Panc1 (cell line): ENCODE results near the gene INPP5D. TPM values are rescaled to one million over a fixed set of nuclear protein-coding genes. Genes with fewer than 3 reads are reported as not detected.

Source experiments
- ATAC-seq: fragments of 200-7000 bp; cut with Tn5 transposase; 2 replicates; pipeline ENCODE4 v1.9.1; 2020; ENCODE audit warnings: mild to moderate bottlenecking, moderate library complexity
- BruUV-seq: library from RNA; stranded (reverse); fragments of 400-500 nt; replicated peaks from 2 replicates; lab custom pipeline; 2021; lab: Mats Ljungman, UMichigan
- CTCF ChIA-PET: fragments of 300-600 bp; sonication (Branson Sonifier 250); formaldehyde crosslinking; loops from one replicate; lab custom pipeline; 2022; ENCODE audit warnings: antibody characterized with exemption; lab: Charles Lee
- POLR2A ChIA-PET: fragments of 300-600 bp; sonication (Branson Sonifier 250); formaldehyde crosslinking; loops from one replicate; lab custom pipeline; 2022; ENCODE audit warnings: antibody characterized with exemption; lab: Charles Lee
- DNase-seq: peaks from one replicate; pipeline ENCODE4 v3.0.0-alpha.2; 2010; ENCODE audit warnings: low read depth, low spot score
- H3K27ac ChIP-seq: 2 replicates; pipeline ENCODE4 v1.5.1; 2011; ENCODE audit warnings: mild to moderate bottlenecking, low read length, inconsistent platforms
- H3K27me3 ChIP-seq: fragments of 200-500 bp; sonication (Bioruptor generic); 2 replicates; pipeline ENCODE4 v1.6.0; 2014; ENCODE audit warnings: low read length, inconsistent platforms; ENCODE audit not compliant: control insufficient read depth, insufficient read depth
- H3K36me3 ChIP-seq: fragments of 200-500 bp; sonication (Bioruptor generic); 2 replicates; pipeline ENCODE4 v1.5.1; 2014; ENCODE audit warnings: inconsistent platforms, mild to moderate bottlenecking, low read length, moderate library complexity; ENCODE audit not compliant: control insufficient read depth, insufficient read depth
- H3K4me1 ChIP-seq: 2 replicates; pipeline ENCODE4 v1.5.1; 2011; ENCODE audit warnings: inconsistent platforms, mild to moderate bottlenecking, low read length, moderate library complexity; ENCODE audit not compliant: control insufficient read depth, insufficient read depth
- H3K4me3 ChIP-seq, 2 experiments: 2 replicates each; pipeline ENCODE4 v1.5.1; 2011 to 2012; ENCODE audit warnings: low read depth in 2 of 2, low read length in 2 of 2, mild to moderate bottlenecking in 2 of 2, inconsistent platforms in 1 of 2, moderate library complexity in 1 of 2
- H3K9me3 ChIP-seq: fragments of 200-500 bp; sonication (Bioruptor generic); 2 replicates; pipeline ENCODE4 v1.5.1; 2014; ENCODE audit warnings: low read depth, mild to moderate bottlenecking, inconsistent platforms, low read length, moderate library complexity; ENCODE audit not compliant: control insufficient read depth, insufficient read depth
- POLR2AphosphoS5 ChIP-seq: IDR thresholded peaks from 2 replicates; pipeline ENCODE4 v1.6.1; 2012; ENCODE audit warnings: mild to moderate bottlenecking, low read depth, low read length, moderate library complexity
- SIN3A ChIP-seq: IDR thresholded peaks from 2 replicates; pipeline ENCODE4 v1.6.1; 2012; ENCODE audit warnings: low read depth, mild to moderate bottlenecking, low read length, moderate library complexity, borderline replicate concordance; ENCODE audit not compliant: insufficient read depth
- TCF7L2 ChIP-seq: IDR thresholded peaks from 2 replicates; pipeline ENCODE4 v1.6.1; 2011; ENCODE audit warnings: mild to moderate bottlenecking, low read depth, low read length, inconsistent platforms
- in situ Hi-C: cut with HindIII; loops from 2 replicates; pipeline ENCODE4 v1.10.0; 2016; ENCODE audit warnings: low sequenced_read_pairs, low pct_unique_long_range_greater_than_20kb
- intact Hi-C: fragments of 100-400 bp; cut with micrococcal nuclease; formaldehyde crosslinking; loops from one replicate; pipeline ENCODE4 v1.10.0; 2022; ENCODE audit not compliant: unreplicated experiment
- total RNA-seq: library from RNA; stranded (reverse); gene quantifications from one replicate; pipeline ENCODE4 v1.2.1, GENCODE V29; 2021; ENCODE audit not compliant: unreplicated experiment
- TF ChIP-seq, protein P1 (sequence below), 2 experiments: IDR thresholded peaks; 2 replicates each; pipeline ENCODE4 v1.6.1; 2011 to 2012; ENCODE audit warnings: low read depth in 2 of 2, control low read depth in 1 of 2, low read length in 1 of 2, mild to moderate bottlenecking in 1 of 2, moderate library complexity in 1 of 2; ENCODE audit not compliant: insufficient read depth in 1 of 2
- TF ChIP-seq, protein P2 (sequence below): fragments of 450-650 bp; IDR thresholded peaks from 2 replicates; pipeline ENCODE4 v1.5.1; 2017; ENCODE audit warnings: mild to moderate bottlenecking

Gene INPP5D
- total RNA-seq, 1 experiment from 2014 or later: 0.39 TPM

DNA sequence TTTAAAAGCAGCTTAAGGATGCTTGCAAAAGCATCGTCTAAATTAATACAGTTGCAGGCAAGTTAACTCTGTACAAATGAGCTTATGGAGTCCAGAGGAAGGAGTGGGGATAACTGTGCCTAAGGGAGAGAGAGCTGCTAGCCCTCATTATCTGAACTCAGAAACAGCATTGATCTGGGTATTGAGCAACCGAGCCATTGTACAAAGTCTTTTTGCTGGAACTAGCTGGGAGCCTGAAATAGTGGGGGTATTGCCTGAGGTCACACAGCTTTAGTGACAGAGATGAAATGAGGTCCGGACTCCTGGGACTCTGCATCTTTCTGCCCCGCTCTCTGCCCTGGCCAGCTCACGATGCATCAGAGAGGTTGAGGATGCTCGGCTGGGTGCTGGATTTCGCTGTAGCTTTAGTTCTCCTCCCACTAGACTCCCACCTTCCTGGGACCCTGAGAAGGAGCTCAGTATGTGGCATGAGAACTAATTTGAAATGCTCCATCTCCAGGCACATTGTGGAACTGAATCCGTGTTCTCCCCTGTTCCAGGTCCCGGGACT, 123.8 kb downstream of the INPP5D start:
- TF ChIP-seq, protein P1, sequence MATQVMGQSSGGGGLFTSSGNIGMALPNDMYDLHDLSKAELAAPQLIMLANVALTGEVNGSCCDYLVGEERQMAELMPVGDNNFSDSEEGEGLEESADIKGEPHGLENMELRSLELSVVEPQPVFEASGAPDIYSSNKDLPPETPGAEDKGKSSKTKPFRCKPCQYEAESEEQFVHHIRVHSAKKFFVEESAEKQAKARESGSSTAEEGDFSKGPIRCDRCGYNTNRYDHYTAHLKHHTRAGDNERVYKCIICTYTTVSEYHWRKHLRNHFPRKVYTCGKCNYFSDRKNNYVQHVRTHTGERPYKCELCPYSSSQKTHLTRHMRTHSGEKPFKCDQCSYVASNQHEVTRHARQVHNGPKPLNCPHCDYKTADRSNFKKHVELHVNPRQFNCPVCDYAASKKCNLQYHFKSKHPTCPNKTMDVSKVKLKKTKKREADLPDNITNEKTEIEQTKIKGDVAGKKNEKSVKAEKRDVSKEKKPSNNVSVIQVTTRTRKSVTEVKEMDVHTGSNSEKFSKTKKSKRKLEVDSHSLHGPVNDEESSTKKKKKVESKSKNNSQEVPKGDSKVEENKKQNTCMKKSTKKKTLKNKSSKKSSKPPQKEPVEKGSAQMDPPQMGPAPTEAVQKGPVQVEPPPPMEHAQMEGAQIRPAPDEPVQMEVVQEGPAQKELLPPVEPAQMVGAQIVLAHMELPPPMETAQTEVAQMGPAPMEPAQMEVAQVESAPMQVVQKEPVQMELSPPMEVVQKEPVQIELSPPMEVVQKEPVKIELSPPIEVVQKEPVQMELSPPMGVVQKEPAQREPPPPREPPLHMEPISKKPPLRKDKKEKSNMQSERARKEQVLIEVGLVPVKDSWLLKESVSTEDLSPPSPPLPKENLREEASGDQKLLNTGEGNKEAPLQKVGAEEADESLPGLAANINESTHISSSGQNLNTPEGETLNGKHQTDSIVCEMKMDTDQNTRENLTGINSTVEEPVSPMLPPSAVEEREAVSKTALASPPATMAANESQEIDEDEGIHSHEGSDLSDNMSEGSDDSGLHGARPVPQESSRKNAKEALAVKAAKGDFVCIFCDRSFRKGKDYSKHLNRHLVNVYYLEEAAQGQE (IDR thresholded peaks at IDR 0.05; ENCODE audit: insufficient read depth in 1 of 2, low read depth in 2 of 2, low read length in 1 of 2): no peak
- TF ChIP-seq POLR2AphosphoS5 (no peak), TCF7L2 (no peak), SIN3A (no peak)
- TF ChIP-seq, protein P2, sequence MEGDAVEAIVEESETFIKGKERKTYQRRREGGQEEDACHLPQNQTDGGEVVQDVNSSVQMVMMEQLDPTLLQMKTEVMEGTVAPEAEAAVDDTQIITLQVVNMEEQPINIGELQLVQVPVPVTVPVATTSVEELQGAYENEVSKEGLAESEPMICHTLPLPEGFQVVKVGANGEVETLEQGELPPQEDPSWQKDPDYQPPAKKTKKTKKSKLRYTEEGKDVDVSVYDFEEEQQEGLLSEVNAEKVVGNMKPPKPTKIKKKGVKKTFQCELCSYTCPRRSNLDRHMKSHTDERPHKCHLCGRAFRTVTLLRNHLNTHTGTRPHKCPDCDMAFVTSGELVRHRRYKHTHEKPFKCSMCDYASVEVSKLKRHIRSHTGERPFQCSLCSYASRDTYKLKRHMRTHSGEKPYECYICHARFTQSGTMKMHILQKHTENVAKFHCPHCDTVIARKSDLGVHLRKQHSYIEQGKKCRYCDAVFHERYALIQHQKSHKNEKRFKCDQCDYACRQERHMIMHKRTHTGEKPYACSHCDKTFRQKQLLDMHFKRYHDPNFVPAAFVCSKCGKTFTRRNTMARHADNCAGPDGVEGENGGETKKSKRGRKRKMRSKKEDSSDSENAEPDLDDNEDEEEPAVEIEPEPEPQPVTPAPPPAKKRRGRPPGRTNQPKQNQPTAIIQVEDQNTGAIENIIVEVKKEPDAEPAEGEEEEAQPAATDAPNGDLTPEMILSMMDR: no peak
- no peak overlapping the region for H3K27ac ChIP-seq
- H3K4me1 ChIP-seq: peaks cover 9% of the 10 kb centered on the region; the same call in 1 of the 2 replicates
- no peaks in the 10 kb centered on the region for H3K27me3 ChIP-seq
- in situ Hi-C loops (no loop called here), intact Hi-C loops (no loop called here)
- DNase-seq (no peak), ATAC-seq (no peak)
- POLR2A ChIA-PET: no interaction called here
- CTCF ChIA-PET: no interaction called here
- no peak overlapping the region for H3K4me3 ChIP-seq
- no TSS peak for BruUV-seq
- H3K9me3 ChIP-seq: no peaks in the 10 kb centered on the region
- H3K36me3 ChIP-seq: no peaks in the 10 kb centered on the region

GRCh38 chr2:233184669-233185068, 124.5 kb downstream of the INPP5D start:
- Histone ChIP-seq H3K9me3 (no peaks in the 10 kb centered on the region), H3K4me3 (no peak overlapping the region), H3K27ac (no peak overlapping the region), H3K4me1 (peaks cover 4% of the 10 kb centered on the region; the same call in 1 of the 2 replicates), H3K36me3 (no peaks in the 10 kb centered on the region), H3K27me3 (no peaks in the 10 kb centered on the region)
- no peak for DNase-seq
- intact Hi-C loops: no loop called here
- ChIA-PET CTCF (no interaction called here), POLR2A (no interaction called here)
- ATAC-seq: no peak
- BruUV-seq: no TSS peak
- TF ChIP-seq, protein P2: no peak
- TF ChIP-seq, protein P1 (IDR thresholded peaks at IDR 0.05; ENCODE audit: insufficient read depth in 1 of 2, low read depth in 2 of 2, low read length in 1 of 2): no peak
- no peak for TF ChIP-seq SIN3A
- in situ Hi-C loops: no loop called here
